Ovary (tissue), 9 donors: ENCODE measurements around the gene TXNDC16. TPM values are rescaled to one million over a fixed set of nuclear protein-coding genes. Genes with fewer than 3 reads are reported as not detected.

Experiments
- DNase-seq, 5 donors: peaks; one replicate each; pipeline ENCODE4 v3.0.0-alpha.2; 2019 to 2020
- H3K27ac ChIP-seq, 2 donors: fragments of 200-600 bp; one replicate each; pipeline versions ENCODE4 v1.5.1 to v1.8.0; 2019 to 2022
- H3K27me3 ChIP-seq: fragments of 200-600 bp; one replicate; pipeline ENCODE4 v1.8.0; 2022
- H3K36me3 ChIP-seq: fragments of 200-600 bp; sonication (generic); one replicate; pipeline ENCODE4 v1.5.1; 2019
- H3K4me1 ChIP-seq: one replicate; pipeline ENCODE4 v1.8.1; 2013; ENCODE audit warnings: mild to moderate bottlenecking, moderate library complexity; ENCODE audit not compliant: insufficient read depth
- H3K4me3 ChIP-seq: fragments of 200-600 bp; sonication (generic); one replicate; pipeline ENCODE4 v1.5.1; 2017
- H3K9me3 ChIP-seq, 2 donors: fragments of 200-600 bp in 1 of 2; sonication (generic) in 1 of 2; one replicate each; pipeline versions ENCODE4 v1.5.1 to v1.8.1; 2013 to 2019; ENCODE audit warnings: mild to moderate bottlenecking in 1 of 2, moderate library complexity in 1 of 2
- EP300 ChIP-seq: sonication (generic); formaldehyde crosslinking; IDR thresholded peaks from one replicate; pipeline ENCODE4 v1.6.1; 2017; ENCODE audit warnings: antibody characterized with exemption
- POLR2A ChIP-seq: fragments of 450-650 bp; IDR thresholded peaks from one replicate; pipeline ENCODE4 v1.6.1; 2017; ENCODE audit warnings: antibody characterized with exemption, mild to moderate bottlenecking, moderate library complexity
- WGBS, 3 donors: extraction: QIAGEN DNeasy Blood & Tissue Kit in 1 of 3; methylation state at CpG; one replicate each; pipeline versions ENCODE4 v1.1.5 to v1.1.7; 2013 to 2017; 5-methylcytosine and 5-hydroxymethylcytosine counted together
- intact Hi-C, 4 donors: fragments of 100-400 bp; cut with DNase I; formaldehyde crosslinking; loops; one replicate each; pipeline versions ENCODE4 v1.11.0 to v1.15.1; 2022 to 2023
- polyA plus RNA-seq, 2 donors: library from polyadenylated mRNA; stranded (reverse); fragments of 200-250 nt in 1 of 2; fragments of 350-450 nt in 1 of 2; fragmentation: Illumina TruSeq in 1 of 2; extraction: RNeasy Lipid Tissue Mini Kit (QIAGEN cat#74804) in 1 of 2; gene quantifications; one replicate each; pipeline ENCODE4 v1.2.3, GENCODE V29; 2013 to 2014
- total RNA-seq, 7 donors: library from RNA; depleted of rRNA in 2 of 7; stranded (reverse); fragments of >200 nt in 2 of 7; fragmentation: NEBNext Ultra II Directional in 3 of 7; extraction: Animal tissue kit (Norgen Biotek cat#: 25700) in 3 of 7; gene quantifications; one replicate each; pipeline versions ENCODE4 v1.1.0 to v1.2.4, GENCODE V29; 2016 to 2023
- TF ChIP-seq, protein P1 (sequence below), 3 donors: fragments of 450-650 bp in 2 of 3; fragments of 200-600 bp in 1 of 3; IDR thresholded peaks; one replicate each; pipeline versions ENCODE4 v1.5.1 to v1.8.0; 2016 to 2022; ENCODE audit warnings: antibody characterized with exemption in 3 of 3, mild to moderate bottlenecking in 1 of 3
- donor health status: DM: no; HTN: no; CAD: no; lungs with moderate emphysema.
- donor health status: DM: no; HTN: no; CAD: no.
- donor health status: Bipolar disorder and iron deficiency.
- donor health status: DM: yes; HTN: yes; CAD: no.
- donor health status: DM: no; HTN: no; CAD: no.
- donor health status: DM: yes; HTN: yes; CAD: no.

Gene TXNDC16
- total and polyA plus RNA-seq, 9 donors = 7.8 to 20.0 (median 11.7) TPM

- Histone ChIP-seq H3K4me3 (peak overlapping the region; percentile 61), H3K9me3 (no peaks in the 10 kb centered on the region), H3K27me3 (no peaks in the 10 kb centered on the region), H3K27ac (peak overlapping the region; percentile 78 to 87), H3K4me1 (peaks cover 2% of the 10 kb centered on the region), H3K36me3 (no peaks in the 10 kb centered on the region)
- intact Hi-C loops = no loop called here
- no peak for TF ChIP-seq POLR2A
- TF ChIP-seq, protein P1, sequence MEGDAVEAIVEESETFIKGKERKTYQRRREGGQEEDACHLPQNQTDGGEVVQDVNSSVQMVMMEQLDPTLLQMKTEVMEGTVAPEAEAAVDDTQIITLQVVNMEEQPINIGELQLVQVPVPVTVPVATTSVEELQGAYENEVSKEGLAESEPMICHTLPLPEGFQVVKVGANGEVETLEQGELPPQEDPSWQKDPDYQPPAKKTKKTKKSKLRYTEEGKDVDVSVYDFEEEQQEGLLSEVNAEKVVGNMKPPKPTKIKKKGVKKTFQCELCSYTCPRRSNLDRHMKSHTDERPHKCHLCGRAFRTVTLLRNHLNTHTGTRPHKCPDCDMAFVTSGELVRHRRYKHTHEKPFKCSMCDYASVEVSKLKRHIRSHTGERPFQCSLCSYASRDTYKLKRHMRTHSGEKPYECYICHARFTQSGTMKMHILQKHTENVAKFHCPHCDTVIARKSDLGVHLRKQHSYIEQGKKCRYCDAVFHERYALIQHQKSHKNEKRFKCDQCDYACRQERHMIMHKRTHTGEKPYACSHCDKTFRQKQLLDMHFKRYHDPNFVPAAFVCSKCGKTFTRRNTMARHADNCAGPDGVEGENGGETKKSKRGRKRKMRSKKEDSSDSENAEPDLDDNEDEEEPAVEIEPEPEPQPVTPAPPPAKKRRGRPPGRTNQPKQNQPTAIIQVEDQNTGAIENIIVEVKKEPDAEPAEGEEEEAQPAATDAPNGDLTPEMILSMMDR (IDR thresholded peaks at IDR 0.05) = no peak
- no peak for TF ChIP-seq EP300
- DNase-seq = no peak
- whole genome bisulfite sequencing, 3 donors = 0 to 2% (median 1%) methylated on average over 8 of the region's 8 CpGs
These were observed 626 bp downstream of the TXNDC16 start for GRCh38 chr14:52551696-52552062.

DNA sequence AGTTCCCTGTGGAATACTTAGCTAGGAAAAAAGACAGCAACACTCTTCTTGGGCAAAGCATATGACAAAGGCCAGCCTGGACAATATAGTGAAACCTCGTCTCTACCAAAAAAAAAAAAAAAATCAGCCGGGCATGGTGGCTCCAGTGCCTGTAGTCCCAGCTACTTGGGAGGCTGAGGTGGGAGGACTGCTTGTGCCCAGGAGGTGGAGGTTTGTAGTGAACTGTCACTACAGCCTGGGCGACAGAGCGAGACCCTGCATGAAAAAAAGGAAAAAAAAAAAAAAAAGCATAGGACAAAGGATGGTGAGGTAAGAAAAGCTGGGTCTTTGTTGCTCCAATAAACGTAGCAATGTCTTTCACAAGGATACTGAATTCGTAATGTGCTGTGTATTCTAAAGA lies 1.1 kb downstream of the TXNDC16 start:
- no peaks in the 10 kb centered on the region for H3K36me3 ChIP-seq
- intact Hi-C loops = no loop called here
- 25 to 47% (median 37%) methylated on average over 6 of the region's 6 CpGs for WGBS, 3 donors

GRCh38 chr14:52550661-52551060 lies 1.6 kb downstream of the TXNDC16 start:
- Histone ChIP-seq H3K4me1 (peaks cover 7% of the 10 kb centered on the region), H3K4me3 (no peak overlapping the region), H3K9me3 (no peaks in the 10 kb centered on the region), H3K36me3 (no peaks in the 10 kb centered on the region), H3K27ac (no peak overlapping the region), H3K27me3 (no peaks in the 10 kb centered on the region)
- TF ChIP-seq POLR2A (no peak), EP300 (no peak)
- TF ChIP-seq, protein P1 (IDR thresholded peaks at IDR 0.05) = no peak
- intact Hi-C loops = no loop called here
- 92 to 97% (median 97%) methylated on average over 3 of the region's 3 CpGs for WGBS, 3 donors
- DNase-seq = no peak

More for the DNA sequence above, 1.1 kb downstream of the TXNDC16 start:
- H3K27me3 ChIP-seq = no peaks in the 10 kb centered on the region
- DNase-seq = no peak
- TF ChIP-seq POLR2A (no peak), EP300 (no peak)
- TF ChIP-seq, protein P1 (IDR thresholded peaks at IDR 0.05) = no peak
- H3K4me1 ChIP-seq = peaks cover 3% of the 10 kb centered on the region
- H3K4me3 ChIP-seq = peak overlapping the region; percentile 61
- H3K9me3 ChIP-seq = no peaks in the 10 kb centered on the region
- H3K27ac ChIP-seq = peak overlapping the region in 1 of 2 donors; percentile 78

DNA sequence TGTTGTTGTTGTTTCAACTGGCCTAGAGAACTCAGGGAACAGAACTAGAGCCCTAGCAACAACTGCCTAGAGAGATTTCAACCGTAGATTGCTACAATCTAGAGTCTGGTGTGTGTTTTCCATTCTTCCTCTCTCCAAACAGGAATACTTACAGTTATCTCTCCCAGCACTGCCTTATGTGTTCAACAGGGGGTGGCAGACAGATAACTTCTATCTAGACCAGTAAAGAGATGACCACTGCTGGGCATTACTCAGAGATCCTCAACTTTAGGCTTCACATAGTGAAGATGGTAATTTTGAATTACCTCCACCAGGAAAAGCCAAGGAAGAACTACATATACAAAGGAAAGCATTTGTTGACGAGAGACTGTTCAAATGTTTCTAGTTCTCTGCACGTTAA lies 4.8 kb downstream of the TXNDC16 start:
- no peaks in the 10 kb centered on the region for H3K36me3 ChIP-seq
- TF ChIP-seq, protein P1 (IDR thresholded peaks at IDR 0.05) = no peak
- TF ChIP-seq POLR2A (no peak), EP300 (no peak)
- no peaks in the 10 kb centered on the region for H3K9me3 ChIP-seq
- no peak for DNase-seq
- H3K27me3 ChIP-seq = no peaks in the 10 kb centered on the region
- 82 to 91% (median 85%) methylated on average over 3 of the region's 3 CpGs for WGBS, 3 donors
- no peak overlapping the region for H3K4me3 ChIP-seq
- no peak overlapping the region for H3K27ac ChIP-seq
- H3K4me1 ChIP-seq = peaks cover 7% of the 10 kb centered on the region
- intact Hi-C loops = no loop called here

DNA sequence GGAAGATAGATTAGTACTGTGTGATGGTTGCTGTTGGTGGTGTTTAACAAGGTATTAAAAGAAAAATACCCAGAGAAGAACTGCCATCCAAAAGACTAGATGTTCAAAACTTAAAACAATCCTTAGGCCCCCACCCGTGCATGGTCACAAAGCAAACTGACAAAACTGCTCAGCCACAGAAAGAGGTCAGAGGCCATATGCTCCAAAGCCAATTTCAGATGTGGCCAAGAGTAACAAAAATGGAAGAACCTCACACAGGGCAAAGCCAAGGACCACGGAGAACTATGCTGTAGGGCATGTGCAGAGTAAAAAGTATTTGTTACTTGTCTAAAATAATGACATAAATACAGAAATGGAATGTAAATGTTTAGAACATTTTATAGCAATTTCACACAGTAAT lies 5.3 kb downstream of the TXNDC16 start:
- Histone ChIP-seq H3K27ac (no peak overlapping the region), H3K27me3 (no peaks in the 10 kb centered on the region), H3K36me3 (no peaks in the 10 kb centered on the region), H3K9me3 (no peaks in the 10 kb centered on the region), H3K4me1 (peaks cover 7% of the 10 kb centered on the region), H3K4me3 (no peak overlapping the region)
- WGBS, 3 donors = 25 to 45% (median 36%) methylated on average over 2 of the region's 2 CpGs
- no peak for DNase-seq
- TF ChIP-seq POLR2A = no peak
- TF ChIP-seq, protein P1 (IDR thresholded peaks at IDR 0.05) = no peak
- intact Hi-C loops = no loop called here
